Measurements from ENCODE around the gene CARD19. TPM values are rescaled to one million over a fixed set of nuclear protein-coding genes. Genes with fewer than 3 reads are reported as not detected.
A peak's percentile ranks its signal among the peaks of the same experiment; 100 is the strongest.

The CARD19 gene
- total RNA-seq, 1 experiment from 2014 or later, result 84.8 TPM

- DNase-seq (ENCODE audit: low read depth), result no peak
These were observed 55.2 kb downstream of the CARD19 start for GRCh38 chr9:93151097-93151784.

DNA sequence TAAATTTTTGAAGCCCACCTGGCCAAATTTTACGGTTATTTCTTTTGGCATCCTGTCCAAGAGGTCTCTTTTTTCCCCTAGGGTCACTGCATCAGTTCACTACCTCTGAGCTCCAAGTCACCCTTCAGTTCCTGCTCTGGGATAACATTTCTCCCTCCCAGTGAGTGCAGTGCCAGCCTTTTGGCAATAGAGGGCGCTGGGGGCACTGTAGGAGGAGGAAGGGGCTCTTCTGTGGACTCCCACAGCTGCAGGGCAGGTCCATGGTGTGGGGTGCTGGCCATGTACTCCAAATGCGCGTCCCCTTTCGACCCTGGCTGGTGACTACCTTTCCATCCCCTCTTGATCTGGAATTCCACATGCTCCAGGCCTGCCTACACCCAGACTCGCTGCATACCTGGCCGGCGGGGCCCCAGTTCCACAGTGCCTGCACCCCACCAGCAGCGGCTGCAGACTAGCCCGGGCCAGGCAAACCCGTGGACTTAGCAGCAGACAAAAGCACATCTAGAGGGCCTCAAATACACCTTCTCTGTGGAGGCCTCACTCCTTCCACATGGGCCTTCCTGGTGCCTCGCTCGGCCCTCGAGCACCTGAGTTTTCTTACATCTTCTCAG lies 58.4 kb downstream of the CARD19 start:
- no peak for DNase-seq (ENCODE audit: low read depth)

GRCh38 chr9:93155716-93156474 lies 59.9 kb downstream of the CARD19 start:
- DNase-seq (ENCODE audit: low read depth), result no peak

- DNase-seq (ENCODE audit: low read depth), result no peak
These were observed 60.5 kb downstream of the CARD19 start for GRCh38 chr9:93156475-93157008.

DNA sequence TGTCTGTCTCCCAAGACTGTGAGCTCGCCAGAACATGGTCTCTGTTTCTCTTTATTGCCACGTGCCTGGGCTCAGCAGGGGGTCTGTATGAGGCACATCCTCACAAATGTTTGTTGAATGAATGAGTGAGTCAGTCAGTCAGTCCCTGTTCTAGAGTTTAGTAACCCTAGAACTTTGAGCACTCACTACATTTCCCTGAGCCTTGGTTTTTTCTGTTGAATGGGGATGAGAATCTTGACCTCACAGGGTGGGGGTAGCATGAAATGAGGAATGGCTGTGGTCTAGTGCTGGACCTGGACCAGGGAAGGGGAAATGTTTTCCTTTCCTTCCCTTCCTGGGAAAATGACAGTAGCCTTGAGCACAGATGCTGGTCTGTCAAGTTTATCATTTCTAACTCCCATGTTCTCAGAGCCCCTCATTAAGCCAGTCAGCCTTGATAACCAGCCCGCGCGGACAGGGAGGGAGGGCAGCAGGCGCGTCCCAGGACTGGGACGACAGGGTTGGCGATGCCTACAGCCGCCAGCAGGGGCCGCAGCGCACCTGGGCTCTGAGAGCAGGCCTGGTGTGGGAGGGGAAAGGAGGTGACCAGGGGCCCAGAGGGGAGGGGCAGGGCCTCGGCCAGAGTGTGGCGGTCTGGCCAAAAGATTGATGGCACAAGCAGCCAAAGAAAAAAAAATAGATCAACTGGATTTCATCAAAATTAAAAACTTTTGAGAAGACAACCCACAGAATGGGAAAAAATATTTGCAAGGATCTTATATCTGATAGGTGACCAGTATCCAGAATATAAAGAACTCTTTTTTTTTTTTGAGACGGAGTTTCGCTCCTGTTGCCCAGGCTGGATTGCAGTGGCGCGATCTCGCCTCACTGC lies 63.8 kb downstream of the CARD19 start:
- peak; percentile 51 for DNase-seq (ENCODE audit: low read depth)

GRCh38 chr9:93161786-93162562 lies 66.0 kb downstream of the CARD19 start:
- DNase-seq (ENCODE audit: low read depth), result no peak

Other genes with a start within 250 kb of the CARD19 start
- 9.3 and 10.1 TPM in 2 replicates for gene ZNF484, start 218.2 kb upstream of the CARD19 start, total RNA-seq (2014; rRNA removed)
- gene FGD3, start 148.7 kb upstream of the CARD19 start, total RNA-seq (2014; rRNA removed), result not detected in 2 replicates
- not detected in 2 replicates for gene SUSD3, start 37.5 kb upstream of the CARD19 start, total RNA-seq (2014; rRNA removed)
- 18.5 TPM in 2 replicates for gene NINJ1, start 38.0 kb downstream of the CARD19 start, total RNA-seq (2014; rRNA removed)
- gene WNK2, start 87.9 kb downstream of the CARD19 start, total RNA-seq (2014; rRNA removed), result not detected in 2 replicates